ENCODE results near the gene ATP7A.
"Not testable (repeated sequence)": the region's sequence is repeated elsewhere in the genome, so short reads cannot be mapped to it uniquely, and the experiment has no call there.

ATP7A gene

GRCh38 chrX:77901506-77901905 lies 9.0 kb upstream of the ATP7A start:
- Histone ChIP-seq H2BK120ac (ENCODE audit: insufficient read depth, low read length, poor library complexity) (no peak overlapping the region), H2BK12ac (ENCODE audit: low read length) (no peak overlapping the region), H3K23ac (ENCODE audit: low read length) (no peak overlapping the region), H3K9ac (ENCODE audit: low read length) (no peak overlapping the region), H3K9me3 (ENCODE audit: insufficient read depth, low read depth, low read length) (no peaks in the 10 kb centered on the region), H3K79me1 (ENCODE audit: low read length) (no peaks in the 10 kb centered on the region), H2AFZ (ENCODE audit: insufficient read depth, low read length, poor library complexity) (no peak overlapping the region), H4K8ac (ENCODE audit: low read depth, low read length) (no peak overlapping the region), H4K91ac (ENCODE audit: low read depth, low read length) (no peak overlapping the region), H3K18ac (ENCODE audit: low read length) (no peak overlapping the region), H3K4ac (ENCODE audit: low read depth, low read length) (no peak overlapping the region), H3K4me1 (ENCODE audit: control insufficient read depth in 1 of 2, insufficient read depth in 2 of 2, low read length in 2 of 2) (no peaks in the 10 kb centered on the region), H2AK5ac (ENCODE audit: low read length) (no peak overlapping the region), H2BK5ac (ENCODE audit: low read depth, low read length, poor library complexity) (no peak overlapping the region), H3K27me3 (ENCODE audit: insufficient read depth, low read length) (no peaks in the 10 kb centered on the region), H3K4me2 (ENCODE audit: low read length) (no peak overlapping the region), H4K12ac (ENCODE audit: low read depth, low read length) (no peak overlapping the region), H3K14ac (ENCODE audit: low read length) (no peak overlapping the region), H3K27ac (ENCODE audit: low read depth, low read length) (no peak overlapping the region), H3K4me3 (ENCODE audit: low read depth, low read length) (no peak overlapping the region), H3K36me3 (ENCODE audit: control insufficient read depth in 1 of 2, insufficient read depth in 2 of 2, low read length in 2 of 2) (peaks cover 0 to 4% of the 10 kb centered on the region in 2 experiments), H3K79me2 (ENCODE audit: control insufficient read depth, insufficient read depth, low read length, poor library complexity) (no peaks in the 10 kb centered on the region)
- DNase-seq: no peak
- no CpG with 5 or more reads among the region's 5 CpGs for WGBS (ENCODE audit: extremely low coverage, insufficient coverage, insufficient read length)

DNA sequence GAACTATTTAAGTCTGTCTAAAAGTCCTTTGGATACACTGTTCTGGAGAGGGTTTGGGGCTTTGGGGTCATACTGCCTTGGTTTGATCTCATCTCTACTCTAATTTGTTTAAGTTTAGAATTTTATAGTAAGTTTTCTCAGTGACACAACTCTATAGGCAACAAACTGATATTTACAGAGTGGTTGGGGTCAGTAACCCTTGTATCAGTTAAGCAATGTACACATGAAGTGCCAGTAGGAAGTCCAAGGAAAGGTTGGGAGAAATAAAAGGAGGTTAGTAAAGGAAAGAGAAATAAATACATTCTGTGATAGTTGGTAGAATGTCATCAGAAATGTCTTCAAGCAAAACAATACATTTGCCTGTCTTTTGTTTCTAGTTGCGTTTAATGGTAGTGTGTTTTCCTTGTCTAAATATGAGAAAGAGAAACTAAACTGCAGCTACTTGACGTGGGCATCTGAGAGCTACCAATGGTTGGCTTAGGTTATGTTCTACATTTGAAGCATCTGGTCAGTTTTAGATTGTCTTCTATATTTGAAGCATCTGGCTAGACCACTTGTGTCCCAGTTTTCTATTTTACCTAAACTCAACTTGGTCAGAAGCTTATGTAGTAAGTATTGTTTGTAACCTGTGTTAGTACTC lies 6.9 kb downstream of the ATP7A start:
- Histone ChIP-seq H3K23ac (ENCODE audit: low read length) (no peak overlapping the region), H2BK12ac (ENCODE audit: low read length) (no peak overlapping the region), H3K27ac (ENCODE audit: low read depth, low read length) (no peak overlapping the region), H3K4me2 (ENCODE audit: low read length) (no peak overlapping the region), H4K12ac (ENCODE audit: low read depth, low read length) (no peak overlapping the region), H2BK120ac (ENCODE audit: insufficient read depth, low read length, poor library complexity) (no peak overlapping the region), H3K4me3 (ENCODE audit: low read depth, low read length) (no peak overlapping the region), H3K9me3 (ENCODE audit: insufficient read depth, low read depth, low read length) (no peaks in the 10 kb centered on the region), H4K91ac (ENCODE audit: low read depth, low read length) (no peak overlapping the region), H3K79me2 (ENCODE audit: control insufficient read depth, insufficient read depth, low read length, poor library complexity) (no peaks in the 10 kb centered on the region), H3K4me1 (ENCODE audit: control insufficient read depth in 1 of 2, insufficient read depth in 2 of 2, low read length in 2 of 2) (no peaks in the 10 kb centered on the region), H3K9ac (ENCODE audit: low read length) (no peak overlapping the region), H2AFZ (ENCODE audit: insufficient read depth, low read length, poor library complexity) (no peak overlapping the region), H3K4ac (ENCODE audit: low read depth, low read length) (no peak overlapping the region), H2BK5ac (ENCODE audit: low read depth, low read length, poor library complexity) (no peak overlapping the region), H4K8ac (ENCODE audit: low read depth, low read length) (no peak overlapping the region), H3K27me3 (ENCODE audit: insufficient read depth, low read length) (no peaks in the 10 kb centered on the region), H2AK5ac (ENCODE audit: low read length) (no peak overlapping the region), H3K18ac (ENCODE audit: low read length) (no peak overlapping the region), H3K79me1 (ENCODE audit: low read length) (no peaks in the 10 kb centered on the region), H3K14ac (ENCODE audit: low read length) (no peak overlapping the region), H3K36me3 (ENCODE audit: control insufficient read depth in 1 of 2, insufficient read depth in 2 of 2, low read length in 2 of 2) (no peaks in the 10 kb centered on the region)
- no peak for DNase-seq
- no CpG with 5 or more reads among the region's 2 CpGs for WGBS (ENCODE audit: extremely low coverage, insufficient coverage, insufficient read length)

DNA sequence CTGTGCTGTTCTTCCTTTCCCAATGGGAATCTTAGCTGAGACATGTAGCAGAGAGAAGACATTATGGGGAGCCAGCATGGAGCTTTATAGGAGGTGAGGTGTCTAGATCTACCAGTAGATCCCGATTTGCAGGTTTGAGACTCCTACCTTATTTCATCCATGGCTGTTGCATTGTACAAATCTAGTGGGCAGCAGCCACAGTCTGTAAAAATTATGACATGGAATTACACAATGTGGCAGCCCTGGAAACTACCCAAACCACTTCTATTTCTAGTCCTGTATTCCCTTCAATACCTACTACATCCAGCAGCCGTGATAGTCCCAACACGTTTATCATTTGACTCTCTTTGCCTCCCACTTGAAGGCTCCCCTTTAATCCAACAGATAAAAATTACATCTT lies 8.1 kb downstream of the ATP7A start:
- H3K36me3 ChIP-seq (ENCODE audit: control insufficient read depth in 1 of 2, insufficient read depth in 2 of 2, low read length in 2 of 2): no peaks in the 10 kb centered on the region

DNA sequence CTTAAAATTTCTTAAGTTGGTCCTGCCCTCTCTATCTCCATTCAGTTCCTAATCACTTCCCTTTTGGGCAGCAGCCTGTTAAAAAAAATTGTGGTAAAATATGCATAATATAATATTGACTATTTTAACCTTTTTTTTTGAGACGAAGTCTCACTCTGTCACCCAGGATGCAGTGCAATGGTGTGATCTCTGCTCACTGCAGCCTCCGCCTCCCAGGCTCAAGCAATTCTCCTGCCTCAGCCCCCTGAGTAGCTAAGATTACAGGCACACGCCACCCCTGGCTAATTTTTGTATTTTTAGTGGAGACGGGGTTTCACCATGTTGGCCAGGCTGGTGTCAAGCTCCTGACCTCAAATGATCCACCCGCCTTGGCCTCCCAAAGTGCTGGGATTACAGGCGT lies 8.9 kb downstream of the ATP7A start:
- not testable (repeated sequence) for H3K14ac ChIP-seq (ENCODE audit: low read length); H3K4ac ChIP-seq (ENCODE audit: low read depth, low read length); H3K4me1 ChIP-seq (ENCODE audit: control insufficient read depth in 1 of 2, insufficient read depth in 2 of 2, low read length in 2 of 2); H3K27ac ChIP-seq (ENCODE audit: low read depth, low read length); H4K91ac ChIP-seq (ENCODE audit: low read depth, low read length); H3K36me3 ChIP-seq (ENCODE audit: control insufficient read depth in 1 of 2, insufficient read depth in 2 of 2, low read length in 2 of 2); H3K79me2 ChIP-seq (ENCODE audit: control insufficient read depth, insufficient read depth, low read length, poor library complexity); H2AFZ ChIP-seq (ENCODE audit: insufficient read depth, low read length, poor library complexity); H3K9ac ChIP-seq (ENCODE audit: low read length); H3K4me2 ChIP-seq (ENCODE audit: low read length); H3K9me3 ChIP-seq (ENCODE audit: insufficient read depth, low read depth, low read length); H3K4me3 ChIP-seq (ENCODE audit: low read depth, low read length); H3K18ac ChIP-seq (ENCODE audit: low read length); H3K79me1 ChIP-seq (ENCODE audit: low read length); H2BK12ac ChIP-seq (ENCODE audit: low read length); H4K12ac ChIP-seq (ENCODE audit: low read depth, low read length); H4K8ac ChIP-seq (ENCODE audit: low read depth, low read length); H3K23ac ChIP-seq (ENCODE audit: low read length); H2BK120ac ChIP-seq (ENCODE audit: insufficient read depth, low read length, poor library complexity); H2AK5ac ChIP-seq (ENCODE audit: low read length); DNase-seq; H2BK5ac ChIP-seq (ENCODE audit: low read depth, low read length, poor library complexity); H3K27me3 ChIP-seq (ENCODE audit: insufficient read depth, low read length)
- no CpG with 5 or more reads among the region's 6 CpGs for WGBS (ENCODE audit: extremely low coverage, insufficient coverage, insufficient read length)

More for the DNA sequence above, 8.1 kb downstream of the ATP7A start:
- H2AK5ac ChIP-seq (ENCODE audit: low read length): no peak overlapping the region
- H3K79me2 ChIP-seq (ENCODE audit: control insufficient read depth, insufficient read depth, low read length, poor library complexity): no peaks in the 10 kb centered on the region
- no peak overlapping the region for H4K12ac ChIP-seq (ENCODE audit: low read depth, low read length)
- no peak overlapping the region for H2AFZ ChIP-seq (ENCODE audit: insufficient read depth, low read length, poor library complexity)
- no peak overlapping the region for H4K8ac ChIP-seq (ENCODE audit: low read depth, low read length)
- H3K4me1 ChIP-seq (ENCODE audit: control insufficient read depth in 1 of 2, insufficient read depth in 2 of 2, low read length in 2 of 2): no peaks in the 10 kb centered on the region
- no peak overlapping the region for H2BK120ac ChIP-seq (ENCODE audit: insufficient read depth, low read length, poor library complexity)
- H3K14ac ChIP-seq (ENCODE audit: low read length): no peak overlapping the region
- no peak overlapping the region for H2BK12ac ChIP-seq (ENCODE audit: low read length)
- H3K9me3 ChIP-seq (ENCODE audit: insufficient read depth, low read depth, low read length): no peaks in the 10 kb centered on the region
- no CpG with 5 or more reads among the region's 3 CpGs for WGBS (ENCODE audit: extremely low coverage, insufficient coverage, insufficient read length)
- no peaks in the 10 kb centered on the region for H3K79me1 ChIP-seq (ENCODE audit: low read length)
- H3K4me3 ChIP-seq (ENCODE audit: low read depth, low read length): no peak overlapping the region
- no peak overlapping the region for H3K4me2 ChIP-seq (ENCODE audit: low read length)
- no peaks in the 10 kb centered on the region for H3K27me3 ChIP-seq (ENCODE audit: insufficient read depth, low read length)
- no peak overlapping the region for H2BK5ac ChIP-seq (ENCODE audit: low read depth, low read length, poor library complexity)
- no peak overlapping the region for H3K18ac ChIP-seq (ENCODE audit: low read length)
- no peak overlapping the region for H3K27ac ChIP-seq (ENCODE audit: low read depth, low read length)
- no peak overlapping the region for H3K23ac ChIP-seq (ENCODE audit: low read length)
- H3K9ac ChIP-seq (ENCODE audit: low read length): no peak overlapping the region
- H3K4ac ChIP-seq (ENCODE audit: low read depth, low read length): no peak overlapping the region
- DNase-seq: no peak
- H4K91ac ChIP-seq (ENCODE audit: low read depth, low read length): no peak overlapping the region
